ENCODE measurements around the gene B3GALT6.

B3GALT6 gene

DNA sequence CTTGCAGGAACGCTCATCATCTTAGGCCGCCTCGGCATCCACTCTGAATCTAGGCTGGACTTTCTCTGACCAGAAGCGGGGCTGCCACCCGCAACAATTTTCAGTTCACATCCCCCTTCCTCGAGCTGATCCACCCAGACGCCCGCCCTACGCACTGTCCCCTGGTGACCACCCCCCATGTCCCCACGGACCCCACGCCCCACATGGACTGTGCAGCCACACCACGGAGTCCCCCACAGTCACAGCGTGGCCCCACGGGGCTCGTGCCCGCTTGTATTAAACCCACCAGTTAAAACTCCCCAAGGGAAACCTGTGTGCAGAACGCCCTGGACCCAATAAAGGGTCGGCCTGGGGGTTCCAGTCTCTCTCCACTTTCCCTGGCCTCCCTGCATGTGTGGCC lies 27.5 kb downstream of the B3GALT6 start:
- no peak for TF ChIP-seq CTCF (IDR thresholded peaks at IDR 0.05; ENCODE audit: low read depth, low read length)
- DNase-seq (ENCODE audit: extremely low read depth, low read depth), result no peak

- DNase-seq (ENCODE audit: extremely low read depth, low read depth), result no peak
- no peak for TF ChIP-seq CTCF (IDR thresholded peaks at IDR 0.05; ENCODE audit: low read depth, low read length)
Observed at GRCh38 chr1:1259951-1260600, 28.0 kb downstream of the B3GALT6 start.

DNA sequence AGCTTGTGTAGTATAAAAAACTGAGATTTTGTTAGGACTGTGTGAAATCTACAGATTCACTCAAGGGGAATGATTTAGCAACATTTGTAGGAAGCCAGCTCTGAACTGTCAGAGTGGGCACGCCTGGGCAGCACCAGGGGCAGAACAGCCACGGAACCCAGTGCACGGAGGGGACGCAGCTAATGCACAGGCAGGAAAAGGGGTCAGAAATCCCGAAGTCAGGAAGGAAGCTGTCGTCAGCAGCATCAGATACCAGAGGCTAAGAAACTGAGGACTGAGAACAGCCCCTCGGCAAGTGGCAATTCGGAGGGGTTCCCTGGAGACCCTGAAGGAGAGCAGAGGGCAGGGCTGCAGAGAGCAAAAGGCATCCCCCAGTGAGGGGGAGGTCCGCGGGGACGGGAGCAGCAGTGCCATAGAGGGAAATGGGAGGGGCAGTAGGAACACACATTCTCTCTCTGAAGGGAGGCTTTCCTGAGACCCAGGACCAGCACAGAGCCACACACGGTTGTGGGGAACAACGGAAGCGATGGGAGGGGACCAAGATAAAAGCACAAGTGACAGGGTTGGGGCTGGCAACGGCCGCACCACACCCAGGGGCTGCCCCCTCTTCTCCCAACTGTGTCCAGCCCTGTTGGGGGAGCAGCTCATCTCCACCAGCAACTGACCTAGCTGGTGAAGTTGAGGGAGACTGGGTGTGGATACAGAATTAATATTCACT lies 29.0 kb downstream of the B3GALT6 start:
- no peak for TF ChIP-seq CTCF (IDR thresholded peaks at IDR 0.05; ENCODE audit: low read depth, low read length)
- no peak for DNase-seq (ENCODE audit: extremely low read depth, low read depth)

GRCh38 chr1:1262071-1262470 lies 30.0 kb downstream of the B3GALT6 start:
- no peak for TF ChIP-seq CTCF (IDR thresholded peaks at IDR 0.05; ENCODE audit: low read depth, low read length)
- no peak for DNase-seq (ENCODE audit: extremely low read depth, low read depth)

- TF ChIP-seq CTCF (IDR thresholded peaks at IDR 0.05; ENCODE audit: low read depth, low read length), result no peak
- no peak for DNase-seq (ENCODE audit: extremely low read depth, low read depth)
Observed at GRCh38 chr1:1262758-1263157, 30.7 kb downstream of the B3GALT6 start.

DNA sequence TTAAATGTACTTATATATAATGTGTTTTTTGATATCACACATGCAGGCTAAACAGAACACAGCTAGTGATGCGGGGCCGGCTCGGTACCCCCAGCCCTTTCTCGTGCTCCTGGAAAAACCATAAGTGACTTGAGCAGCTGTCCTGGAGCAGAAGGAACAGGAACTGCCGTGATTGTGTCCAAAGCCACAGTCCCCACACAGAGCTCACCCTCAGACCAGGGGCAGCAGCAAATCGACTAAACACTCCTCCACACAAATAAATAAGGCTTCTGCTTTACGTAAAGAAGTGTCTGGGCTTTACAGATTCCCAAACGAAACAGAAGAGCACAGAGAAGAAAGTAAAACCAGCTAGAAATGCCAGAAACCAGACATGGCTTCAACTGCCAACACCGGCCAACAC lies 32.0 kb downstream of the B3GALT6 start:
- no peak for TF ChIP-seq CTCF (IDR thresholded peaks at IDR 0.05; ENCODE audit: low read depth, low read length)
- DNase-seq (ENCODE audit: extremely low read depth, low read depth), result no peak

DNA sequence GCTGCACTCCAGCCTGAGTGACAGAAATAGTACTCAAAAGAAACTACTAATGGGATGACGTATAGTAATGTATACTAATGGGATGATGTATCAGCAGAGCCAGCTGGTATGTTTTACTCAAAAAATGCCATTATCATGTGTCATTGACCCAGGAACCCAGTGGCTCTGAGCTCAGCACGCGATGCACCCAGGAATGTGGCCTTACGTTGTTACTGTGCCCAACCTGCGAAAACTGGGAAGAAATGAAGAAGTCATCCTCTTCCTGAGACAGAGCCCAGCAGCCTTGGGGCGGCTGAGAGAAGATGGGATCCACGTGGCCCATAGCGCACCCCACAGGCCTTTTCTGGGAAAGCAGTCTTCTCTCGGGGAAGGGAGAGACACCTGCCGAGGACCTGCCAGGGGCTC lies 32.8 kb downstream of the B3GALT6 start:
- peak; percentile 58 for TF ChIP-seq CTCF (IDR thresholded peaks at IDR 0.05; ENCODE audit: low read depth, low read length)
- DNase-seq (ENCODE audit: extremely low read depth, low read depth), result peak; percentile 88

All from AG09319 (cell line).